Liver (tissue), 3 donors: ENCODE measurements around the gene CAVIN2.

Experiments
- ATF3 ChIP-seq: IDR thresholded peaks from 2 replicates; pipeline ENCODE4 v1.6.1; 2016; ENCODE audit warnings: antibody characterized with exemption
- CTCF ChIP-seq: fragments of 150-350 bp; IDR thresholded peaks from 2 replicates; pipeline ENCODE4 v1.5.1; 2017; ENCODE audit warnings: improper control_type of control experiment, low read depth, low read length; ENCODE audit not compliant: missing input control
- EGR1 ChIP-seq, 2 donors: IDR thresholded peaks; 2 replicates each; pipeline ENCODE4 v1.6.1; 2016 to 2018; ENCODE audit warnings: antibody characterized with exemption in 2 of 2, low read depth in 2 of 2
- HNF4G ChIP-seq: IDR thresholded peaks from 2 replicates; pipeline ENCODE4 v1.6.1; 2016; ENCODE audit warnings: antibody characterized with exemption
- MAX ChIP-seq: IDR thresholded peaks from 2 replicates; pipeline ENCODE4 v1.6.1; 2016; ENCODE audit warnings: antibody characterized with exemption
- RAD21 ChIP-seq, 2 donors: IDR thresholded peaks; 2 replicates each; pipeline ENCODE4 v1.6.1; 2016; ENCODE audit warnings: antibody characterized with exemption in 2 of 2, mild to moderate bottlenecking in 2 of 2
- SP1 ChIP-seq: IDR thresholded peaks from 2 replicates; pipeline ENCODE4 v1.6.1; 2018; ENCODE audit warnings: antibody characterized with exemption, mild to moderate bottlenecking
- TAF1 ChIP-seq: conservative IDR thresholded peaks from 2 replicates; pipeline ENCODE4 v1.6.1; 2016; ENCODE audit warnings: antibody characterized with exemption, mild to moderate bottlenecking
- YY1 ChIP-seq: IDR thresholded peaks from 2 replicates; pipeline ENCODE4 v1.6.1; 2016; ENCODE audit warnings: antibody characterized with exemption, mild to moderate bottlenecking
- donor health status: healthy.
- donor health status: healthy.

- TF ChIP-seq RAD21 (IDR thresholded peaks at IDR 0.05) = no peak
- TF ChIP-seq CTCF = no peak
- TF ChIP-seq ATF3 = no peak
- TF ChIP-seq YY1 = no peak
- TF ChIP-seq HNF4G = no peak
- TF ChIP-seq MAX = no peak
- no peak for TF ChIP-seq EGR1 (IDR thresholded peaks at IDR 0.05; ENCODE audit: low read depth in 2 of 2)
- TF ChIP-seq TAF1 = no peak
- no peak for TF ChIP-seq SP1
Measured at GRCh38 chr2:191877875-191878274, 31.0 kb upstream of the CAVIN2 start.
